Measurements from ENCODE around the gene TUSC2. TPM values are rescaled to one million over a fixed set of nuclear protein-coding genes. Genes with fewer than 3 reads are reported as not detected.
A peak's percentile ranks its signal among the peaks of the same experiment; 100 is the strongest.
"Not testable (repeated sequence)": the region's sequence is repeated elsewhere in the genome, so short reads cannot be mapped to it uniquely, and the experiment has no call there.

Gene TUSC2
- total RNA-seq, 1 experiment from 2014 or later, result 34.4 TPM

- DNase-seq (ENCODE audit: low read depth, low spot score), result peak; percentile 98
- in situ Hi-C loops (cut with HindIII; ENCODE audit: low pct_unique_long_range_greater_than_20kb, low sequenced_read_pairs), result no loop called here
Measured at GRCh38 chr3:50292159-50293078, 35.6 kb downstream of the TUSC2 start, which contains the start of gene IFRD2. Gene IFRD2, minus strand, starts transcription at chr3:50292429. Its CDS starts 155 bp downstream, at chr3:50292274.

GRCh38 chr3:50290161-50290641 lies 37.8 kb downstream of the TUSC2 start:
- in situ Hi-C loops (cut with HindIII; ENCODE audit: low pct_unique_long_range_greater_than_20kb, low sequenced_read_pairs), result no loop called here

GRCh38 chr3:50289130-50289529 lies 38.9 kb downstream of the TUSC2 start:
- in situ Hi-C loops (cut with HindIII; ENCODE audit: low pct_unique_long_range_greater_than_20kb, low sequenced_read_pairs), result no loop called here
- DNase-seq (ENCODE audit: low read depth, low spot score), result no peak

More at GRCh38 chr3:50290161-50290641, 37.8 kb downstream of the TUSC2 start:
- DNase-seq (ENCODE audit: low read depth, low spot score), result no peak

GRCh38 chr3:50288387-50289007 lies 39.5 kb downstream of the TUSC2 start:
- in situ Hi-C loops (cut with HindIII; ENCODE audit: low pct_unique_long_range_greater_than_20kb, low sequenced_read_pairs), result no loop called here
- DNase-seq (ENCODE audit: low read depth, low spot score), result no peak

GRCh38 chr3:50287262-50287661 lies 40.8 kb downstream of the TUSC2 start:
- in situ Hi-C loops (cut with HindIII; ENCODE audit: low pct_unique_long_range_greater_than_20kb, low sequenced_read_pairs), result no loop called here
- DNase-seq (ENCODE audit: low read depth, low spot score), result no peak

GRCh38 chr3:50286322-50287227 lies 41.4 kb downstream of the TUSC2 start:
- in situ Hi-C loops (cut with HindIII; ENCODE audit: low pct_unique_long_range_greater_than_20kb, low sequenced_read_pairs), result no loop called here
- no peak for DNase-seq (ENCODE audit: low read depth, low spot score)

- in situ Hi-C loops (cut with HindIII; ENCODE audit: low pct_unique_long_range_greater_than_20kb, low sequenced_read_pairs), result not testable (repeated sequence)
Measured at GRCh38 chr3:50284121-50284520, 43.9 kb downstream of the TUSC2 start.

GRCh38 chr3:50279255-50280016 lies 48.6 kb downstream of the TUSC2 start:
- no peak for DNase-seq (ENCODE audit: low read depth, low spot score)
- in situ Hi-C loops (cut with HindIII; ENCODE audit: low pct_unique_long_range_greater_than_20kb, low sequenced_read_pairs), result no loop called here

More at GRCh38 chr3:50284121-50284520, 43.9 kb downstream of the TUSC2 start:
- not testable (repeated sequence) for DNase-seq (ENCODE audit: low read depth, low spot score)

- in situ Hi-C loops (cut with HindIII; ENCODE audit: low pct_unique_long_range_greater_than_20kb, low sequenced_read_pairs), result no loop called here
- no peak for DNase-seq (ENCODE audit: low read depth, low spot score)
Measured at GRCh38 chr3:50278880-50279224, 49.2 kb downstream of the TUSC2 start, which contains the start of gene LSMEM2. Gene LSMEM2, plus strand, starts transcription at chr3:50279087. Its CDS starts 27 bp downstream, at chr3:50279114.

- in situ Hi-C loops (cut with HindIII; ENCODE audit: low pct_unique_long_range_greater_than_20kb, low sequenced_read_pairs), result no loop called here
Measured at GRCh38 chr3:50278123-50278879, 49.7 kb downstream of the TUSC2 start.

GRCh38 chr3:50276762-50277101 lies 51.3 kb downstream of the TUSC2 start:
- in situ Hi-C loops (cut with HindIII; ENCODE audit: low pct_unique_long_range_greater_than_20kb, low sequenced_read_pairs), result no loop called here
- DNase-seq (ENCODE audit: low read depth, low spot score), result no peak

More at GRCh38 chr3:50278123-50278879, 49.7 kb downstream of the TUSC2 start:
- no peak for DNase-seq (ENCODE audit: low read depth, low spot score)

GRCh38 chr3:50275996-50276761 lies 51.8 kb downstream of the TUSC2 start:
- in situ Hi-C loops (cut with HindIII; ENCODE audit: low pct_unique_long_range_greater_than_20kb, low sequenced_read_pairs), result no loop called here
- DNase-seq (ENCODE audit: low read depth, low spot score), result no peak

GRCh38 chr3:50275141-50275995 lies 52.7 kb downstream of the TUSC2 start:
- in situ Hi-C loops (cut with HindIII; ENCODE audit: low pct_unique_long_range_greater_than_20kb, low sequenced_read_pairs), result no loop called here
- DNase-seq (ENCODE audit: low read depth, low spot score), result no peak

Measured in SK-MEL-5 (cell line).